HUDEP-2 (cell line): ENCODE measurements around the gene NSMCE4A.
"Not testable (repeated sequence)": the region's sequence is repeated elsewhere in the genome, so short reads cannot be mapped to it uniquely, and the experiment has no call there.

Source experiments
- DNase-seq, 76 experiments: peaks; one replicate each; lab custom pipeline; 2025; ENCODE audit not compliant: unreplicated experiment in 76 of 76; lab: John Stamatoyannopoulos, UW

NSMCE4A gene

GRCh38 chr10:121942749-121943416, 32.1 kb downstream of the NSMCE4A start:
- DNase-seq: no peak

- no peak for DNase-seq
Observed at GRCh38 chr10:121941532-121941931, 33.5 kb downstream of the NSMCE4A start.

DNA sequence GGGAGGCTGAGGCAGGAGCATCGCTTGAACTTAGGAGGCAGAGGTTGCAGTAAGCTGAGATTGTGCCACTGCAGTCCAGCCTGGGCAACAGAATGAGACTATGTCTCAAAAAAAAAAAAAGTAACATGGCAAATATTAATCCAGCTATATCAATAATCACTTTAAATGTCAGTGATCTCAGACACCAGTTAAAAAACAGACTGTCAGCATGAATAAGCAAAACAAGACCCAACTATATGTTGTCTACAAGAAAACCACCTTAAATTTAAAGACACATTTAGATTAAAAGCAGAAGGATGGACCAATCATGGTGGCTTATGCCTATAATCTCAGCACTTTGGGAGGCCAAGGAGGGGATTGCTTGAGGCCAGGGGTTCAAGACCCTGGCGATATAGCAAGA, 38.7 kb downstream of the NSMCE4A start:
- no peak for DNase-seq

GRCh38 chr10:121935702-121936101, 39.3 kb downstream of the NSMCE4A start:
- peak in 1 of 76 experiments; percentile 2 for DNase-seq

- not testable (repeated sequence) for DNase-seq
Observed at GRCh38 chr10:121930268-121931085, 44.5 kb downstream of the NSMCE4A start.

GRCh38 chr10:121929585-121930267, 45.3 kb downstream of the NSMCE4A start:
- not testable (repeated sequence) for DNase-seq

DNA sequence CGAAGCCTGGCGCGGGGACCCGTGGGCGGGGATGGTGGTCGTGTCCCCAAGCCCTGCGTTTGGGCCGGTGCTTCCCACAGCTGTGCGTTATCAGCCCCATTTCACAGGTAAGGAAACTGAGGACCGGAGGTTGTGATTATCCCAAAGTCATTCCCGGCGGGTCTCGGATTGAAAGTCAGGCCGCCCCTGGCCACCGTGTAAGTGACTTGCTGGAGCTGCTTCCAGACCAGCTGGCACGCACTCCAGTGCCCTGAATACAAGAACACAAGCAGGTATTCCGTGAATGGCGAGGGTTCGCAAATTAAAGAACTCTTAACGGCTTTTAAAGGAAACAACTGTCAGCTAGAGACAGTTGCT, 46.5 kb downstream of the NSMCE4A start:
- peak in 12 of 76 experiments; percentile 15 to 61 (median 36) for DNase-seq

- peak in 75 of 76 experiments; percentile 11 to 82 (median 69) for DNase-seq
Observed at GRCh38 chr10:121927841-121928527, 47.0 kb downstream of the NSMCE4A start, which contains the start of gene ATE1. TSS of gene ATE1 (minus strand) at chr10:121928031. CDS start at chr10:121927949, 82 bp downstream.

DNA sequence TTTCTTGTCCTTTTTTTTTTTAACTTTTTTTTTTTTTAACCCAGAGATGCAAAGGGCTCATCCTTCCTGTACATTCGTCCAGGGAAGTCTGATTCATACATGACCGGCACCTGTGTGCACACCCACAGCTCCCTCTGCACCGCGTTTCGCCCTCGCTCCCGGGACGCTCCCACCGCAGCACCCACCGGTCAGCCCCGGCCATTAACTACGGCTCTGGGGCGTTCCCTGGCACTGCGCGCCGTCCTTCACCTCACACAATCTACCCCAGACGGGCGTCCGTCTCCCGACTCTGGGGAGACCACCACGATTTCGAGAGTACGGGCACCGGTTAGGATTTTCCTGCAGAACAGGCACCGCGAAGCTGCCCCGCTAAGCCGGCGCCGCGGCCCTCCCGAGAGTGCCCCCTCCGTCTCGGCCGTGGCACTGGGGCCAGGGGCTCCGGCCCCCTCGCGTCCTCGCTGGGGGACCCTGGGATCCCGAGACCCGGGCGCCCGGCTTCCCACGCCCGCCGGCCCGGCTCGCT, 47.6 kb downstream of the NSMCE4A start:
- peak in 30 of 76 experiments; percentile 10 to 62 (median 26) for DNase-seq

DNA sequence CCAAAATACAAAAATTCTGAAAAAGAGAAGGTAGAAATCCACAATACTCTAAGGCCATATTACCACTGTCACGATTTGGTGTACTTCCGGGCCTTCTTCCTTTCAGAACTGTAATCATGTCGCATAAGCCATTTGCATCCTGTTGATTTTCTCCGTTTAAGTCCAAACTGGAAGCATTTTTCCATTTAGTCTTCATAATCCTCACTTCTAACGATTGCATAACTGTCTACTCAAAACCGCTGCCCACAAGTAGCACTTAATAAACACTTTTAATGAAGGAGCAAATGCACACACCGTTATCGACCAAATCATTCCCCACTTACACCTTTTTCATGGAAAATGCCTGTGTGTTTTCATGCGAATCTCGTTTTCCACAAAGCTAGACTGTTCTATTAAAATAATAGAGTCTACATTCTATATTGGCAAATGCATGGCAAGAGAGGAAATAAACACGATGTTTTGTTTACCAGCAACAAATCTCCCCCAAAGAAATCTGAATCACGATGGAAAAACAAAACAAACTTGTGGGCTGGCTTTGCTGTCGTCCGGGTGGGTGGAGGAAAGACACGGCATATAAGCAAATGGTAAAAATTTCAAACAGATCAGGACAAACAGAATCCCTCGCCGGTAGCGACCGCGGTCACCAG, 48.2 kb downstream of the NSMCE4A start:
- peak in 9 of 76 experiments; percentile 3 to 48 (median 26) for DNase-seq

DNA sequence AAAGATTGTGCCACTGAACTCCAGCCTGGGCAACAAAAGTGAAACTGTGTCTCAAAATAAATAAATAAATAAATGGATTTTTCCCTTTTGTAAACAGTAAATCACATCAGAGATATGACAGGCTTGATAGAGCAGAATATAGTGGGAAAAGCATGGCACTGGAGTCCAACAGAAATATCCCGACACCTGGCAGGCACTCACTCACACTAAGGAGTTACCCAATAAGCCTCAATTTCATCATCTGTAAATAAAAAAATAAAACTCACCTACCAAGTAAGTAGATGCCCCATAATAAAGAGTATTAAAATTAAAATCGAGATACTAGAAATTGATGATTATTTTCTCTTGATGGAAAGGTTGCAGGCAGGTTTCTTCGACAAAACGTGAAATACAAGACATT, 48.9 kb downstream of the NSMCE4A start:
- DNase-seq: no peak

- peak in 50 of 76 experiments; percentile 2 to 77 (median 30) for DNase-seq
Observed at GRCh38 chr10:121921238-121921931, 53.6 kb downstream of the NSMCE4A start.

GRCh38 chr10:121919666-121920065, 55.4 kb downstream of the NSMCE4A start:
- DNase-seq: no peak

GRCh38 chr10:121918800-121919199, 56.2 kb downstream of the NSMCE4A start:
- DNase-seq: not testable (repeated sequence)

GRCh38 chr10:121914661-121915060, 60.4 kb downstream of the NSMCE4A start:
- no peak for DNase-seq

DNA sequence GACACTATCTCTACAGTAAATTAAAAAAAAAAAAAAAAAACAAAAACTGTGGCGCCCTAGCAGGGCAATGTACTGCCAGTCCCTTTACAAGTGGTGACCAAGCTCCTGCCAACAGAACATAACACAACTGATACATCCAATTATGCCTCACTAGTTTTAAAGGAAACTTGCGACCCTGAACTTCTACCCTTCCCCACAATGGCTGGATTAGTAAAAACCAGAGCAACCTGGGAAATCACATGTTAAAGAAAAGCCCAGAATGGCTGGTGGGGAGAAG, 63.7 kb downstream of the NSMCE4A start:
- DNase-seq: no peak

DNA sequence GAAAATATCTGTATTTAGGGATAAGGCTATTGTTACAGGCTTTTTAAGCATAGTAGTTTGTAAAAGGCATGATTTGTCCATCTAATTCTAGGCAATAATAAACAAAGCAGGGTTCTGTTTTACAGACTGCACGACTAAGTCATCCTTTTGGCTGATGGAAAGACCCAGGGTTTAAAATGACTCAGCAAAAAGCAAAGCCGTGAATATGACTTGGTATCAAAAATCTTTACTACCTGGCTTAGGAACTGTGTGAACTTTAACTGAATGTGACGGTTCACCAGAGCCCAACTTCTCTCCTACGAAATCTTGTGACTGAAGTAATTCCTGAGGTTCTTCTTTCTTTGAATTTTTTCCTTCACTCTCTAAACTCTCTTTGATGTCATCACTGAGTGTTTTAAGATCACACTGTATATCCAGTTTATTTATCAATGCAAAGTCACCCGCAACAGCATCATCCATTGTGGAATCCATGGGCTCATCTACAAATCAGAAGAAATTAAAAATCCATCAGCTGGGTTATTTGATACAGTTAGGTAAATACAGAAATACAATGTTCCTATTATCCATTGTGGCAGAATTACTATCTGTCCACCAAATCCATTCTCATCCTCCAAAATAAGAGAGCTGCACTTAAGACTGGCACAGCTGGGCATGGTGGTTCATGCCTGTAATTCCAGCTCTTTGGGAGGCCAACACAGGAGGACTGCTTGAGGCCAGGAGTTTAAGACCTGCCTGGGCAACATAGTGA, 64.2 kb downstream of the NSMCE4A start:
- DNase-seq: peak in 1 of 76 experiments; percentile 11
